HepG2 (cell line): ENCODE results near the gene NSD1.

Source experiments
- ATF3 ChIP-seq: sonication (generic); formaldehyde crosslinking; IDR thresholded peaks from 2 replicates; pipeline ENCODE4 v1.4.0; 2020; ENCODE audit warnings: missing genetic modification reagents
- EP300 ChIP-seq, 3 experiments: sonication (generic) in 1 of 3; formaldehyde crosslinking in 1 of 3; IDR thresholded peaks; 2 replicates each; pipeline versions ENCODE4 v1.5.1 to v1.6.1; 2011 to 2020; ENCODE audit warnings: low read depth in 2 of 3, low read length in 2 of 3, borderline replicate concordance in 1 of 3, improper control_type of control experiment in 1 of 3, mild to moderate bottlenecking in 1 of 3, missing genetic modification reagents in 1 of 3, moderate library complexity in 1 of 3
- FOXO4 ChIP-seq: sonication (generic); formaldehyde crosslinking; conservative IDR thresholded peaks from 2 replicates; pipeline ENCODE4 v1.8.1; 2023; ENCODE audit warnings: missing genetic modification reagents
- FOXP1 ChIP-seq, 2 experiments: fragments of 450-650 bp in 1 of 2; IDR thresholded peaks; 2 replicates each; pipeline ENCODE4 v1.6.1; 2017 to 2018; ENCODE audit warnings: antibody characterized with exemption in 1 of 2
- IKZF5 ChIP-seq: IDR thresholded peaks from 2 replicates; pipeline ENCODE4 v1.6.1; 2018; ENCODE audit warnings: missing genetic modification reagents, mild to moderate bottlenecking, missing compliant biosample characterization
- MTA1 ChIP-seq: sonication (generic); formaldehyde crosslinking; IDR thresholded peaks from 2 replicates; pipeline ENCODE4 v1.4.0; 2020; ENCODE audit warnings: missing genetic modification reagents, mild to moderate bottlenecking, borderline replicate concordance
- NCOR1 ChIP-seq: fragments of 200-600 bp; sonication (generic); IDR thresholded peaks from 2 replicates; pipeline ENCODE4 v1.7.0; 2017; ENCODE audit warnings: antibody characterized with exemption, low read length, borderline replicate concordance
- NFRKB ChIP-seq: fragments of 450-650 bp; IDR thresholded peaks from 2 replicates; pipeline ENCODE4 v1.6.1; 2017
- REST ChIP-seq, 2 experiments: IDR thresholded peaks; 2 replicates each; pipeline ENCODE4 v1.6.1; 2011 to 2012; ENCODE audit warnings: low read length in 2 of 2, borderline replicate concordance in 1 of 2, low read depth in 1 of 2, mild to moderate bottlenecking in 1 of 2, moderate library complexity in 1 of 2
- SMYD3 ChIP-seq: sonication (generic); formaldehyde crosslinking; IDR thresholded peaks from 2 replicates; pipeline ENCODE4 v1.8.1; 2023; ENCODE audit warnings: mild to moderate bottlenecking, missing genetic modification reagents
- STAT6 ChIP-seq: sonication (generic); formaldehyde crosslinking; IDR thresholded peaks from 2 replicates; pipeline ENCODE4 v1.4.0; 2020; ENCODE audit warnings: missing genetic modification reagents, mild to moderate bottlenecking, borderline replicate concordance
- TAF1 ChIP-seq: sonication (generic); formaldehyde crosslinking; IDR thresholded peaks from 2 replicates; pipeline ENCODE4 v1.4.0; 2020; ENCODE audit warnings: missing genetic modification reagents
- ZNF207 ChIP-seq: fragments of 450-650 bp; IDR thresholded peaks from 2 replicates; pipeline ENCODE4 v1.6.1; 2016; ENCODE audit warnings: antibody characterized with exemption, borderline replicate concordance
- ZNF280B ChIP-seq: sonication (generic); formaldehyde crosslinking; IDR thresholded peaks from 2 replicates; pipeline ENCODE4 v1.5.0; 2020; ENCODE audit warnings: missing genetic modification reagents, mild to moderate bottlenecking, borderline replicate concordance

GRCh38 chr5:177209610-177210009 is 76.0 kb downstream of the NSD1 start:
- TF ChIP-seq REST (IDR thresholded peaks at IDR 0.05; ENCODE audit: borderline replicate concordance in 1 of 2, low read depth in 1 of 2, low read length in 2 of 2) (no peak), FOXP1 (IDR thresholded peaks at IDR 0.05) (no peak), FOXP1 (CRISPR knock-in tag; IDR thresholded peaks at IDR 0.05) (no peak), IKZF5 (CRISPR knock-in tag) (no peak), NCOR1 (no peak), MTA1 (CRISPR knock-in tag) (no peak), NFRKB (no peak), ZNF280B (no peak), TAF1 (CRISPR knock-in tag) (no peak), EP300 (IDR thresholded peaks at IDR 0.05; ENCODE audit: low read depth in 2 of 2, low read length in 2 of 2) (no peak), EP300 (CRISPR knock-in tag; IDR thresholded peaks at IDR 0.05; ENCODE audit: borderline replicate concordance) (no peak), FOXO4 (CRISPR knock-in tag) (no peak), ATF3 (CRISPR knock-in tag) (no peak), SMYD3 (no peak), ZNF207 (no peak), STAT6 (CRISPR knock-in tag) (no peak)
